K562 (cell line): Measurements from ENCODE around the gene NR3C2. TPM values are rescaled to one million over a fixed set of nuclear protein-coding genes. Genes with fewer than 3 reads are reported as not detected.
A peak's percentile ranks its signal among the peaks of the same experiment; 100 is the strongest.

ENCODE experiments used
- ATF7 ChIP-seq: fragments of 450-650 bp; IDR thresholded peaks from 2 replicates; pipeline ENCODE4 v1.7.1; 2014; ENCODE audit warnings: mild to moderate bottlenecking, moderate library complexity
- CXXC5 ChIP-seq: fragments of 250-450 bp; sonication (Bioruptor Pico); IDR thresholded peaks from 2 replicates; pipeline ENCODE4 v1.8.0; 2022; ENCODE audit warnings: inconsistent platforms, mild to moderate bottlenecking, moderate library complexity
- HMGN3 ChIP-seq: IDR thresholded peaks from 2 replicates; pipeline ENCODE4 v1.6.1; 2011; ENCODE audit warnings: borderline replicate concordance, low read depth, mild to moderate bottlenecking, mixed read lengths, low read length; ENCODE audit not compliant: insufficient read length; ENCODE audit errors: extremely low read depth
- KAT7 ChIP-seq: sonication (generic); formaldehyde crosslinking; IDR thresholded peaks from 2 replicates; pipeline ENCODE4 v1.8.0; 2022; ENCODE audit warnings: missing genetic modification reagents, mild to moderate bottlenecking, borderline replicate concordance
- MLX ChIP-seq, 2 experiments: fragments of 450-650 bp in 1 of 2; sonication (generic) in 1 of 2; formaldehyde crosslinking; conservative IDR thresholded peaks; 2 replicates each; pipeline versions ENCODE4 v1.4.0 to v1.8.1; 2020 to 2022; ENCODE audit warnings: mild to moderate bottlenecking in 1 of 2, missing genetic modification reagents in 1 of 2
- POLR2A ChIP-seq: fragments of 450-650 bp; conservative IDR thresholded peaks from 2 replicates; pipeline ENCODE4 v1.6.1; 2016
- POLR2AphosphoS5 ChIP-seq: IDR thresholded peaks from 2 replicates; pipeline ENCODE4 v1.6.1; 2011; ENCODE audit warnings: mild to moderate bottlenecking, low read depth, low read length, moderate library complexity; ENCODE audit not compliant: control insufficient read depth, insufficient read depth
- SP2 ChIP-seq: IDR thresholded peaks from 2 replicates; pipeline ENCODE4 v1.6.1; 2011; ENCODE audit warnings: mild to moderate bottlenecking, low read depth, low read length, moderate library complexity; ENCODE audit not compliant: poor library complexity, severe bottlenecking; ENCODE audit errors: extremely low read depth
- ZBTB1 ChIP-seq: sonication (generic); formaldehyde crosslinking; IDR thresholded peaks from 2 replicates; pipeline ENCODE4 v1.8.1; 2023; ENCODE audit warnings: missing genetic modification reagents, low read depth, mild to moderate bottlenecking, borderline replicate concordance
- ZBTB26 ChIP-seq: fragments of 450-650 bp; formaldehyde crosslinking; IDR thresholded peaks from 2 replicates; pipeline ENCODE4 v1.4.0; 2022; ENCODE audit warnings: missing genetic modification characterization
- ZBTB33 ChIP-seq: sonication (generic); formaldehyde crosslinking; IDR thresholded peaks from 2 replicates; pipeline ENCODE4 v1.8.1; 2023; ENCODE audit warnings: mild to moderate bottlenecking, missing genetic modification reagents
- ZNF174 ChIP-seq: fragments of 250-450 bp; sonication (Bioruptor Pico); IDR thresholded peaks from 2 replicates; pipeline ENCODE4 v1.4.0; 2020; ENCODE audit warnings: mild to moderate bottlenecking
- ZNF408 ChIP-seq: fragments of 250-450 bp; sonication (Bioruptor Pico); IDR thresholded peaks from 2 replicates; pipeline ENCODE4 v1.4.0; 2020; ENCODE audit warnings: low read depth, mild to moderate bottlenecking, moderate library complexity
- polyA plus RNA-seq, 8 experiments: library from polyadenylated mRNA; depleted of rRNA in 4 of 8; stranded (reverse) in 5 of 8; unstranded in 3 of 8; fragments of >200 nt; fragmentation: Nextera tagmentation in 2 of 8; fragmentation: Illumina TruSeq in 1 of 8; extraction: Ambion mirVana in 2 of 8; extraction: Trizol in 1 of 8; gene quantifications; 2 replicates each; pipeline versions ENCODE4 v1.2.1 to v1.2.3, GENCODE V29; 2011 to 2014; ENCODE audit warnings: inconsistent platforms in 1 of 8, missing spikeins in 1 of 8
- total RNA-seq, 7 experiments: library from RNA; depleted of rRNA in 6 of 7; stranded (reverse); fragments of >200 nt in 6 of 7; fragmentation: Illumina TruSeq in 2 of 7; extraction: Trizol in 2 of 7; gene quantifications; 2 replicates each; pipeline versions ENCODE4 v1.2.1 to v1.2.3, GENCODE V29; 2011 to 2021; ENCODE audit warnings: low replicate concordance in 1 of 7
- TF ChIP-seq, protein P1 (sequence below): fragments of 250-450 bp; sonication (Bioruptor Pico); IDR thresholded peaks from 2 replicates; pipeline ENCODE4 v1.9.0; 2021; ENCODE audit warnings: mild to moderate bottlenecking, inconsistent platforms
- TF ChIP-seq, protein P2 (sequence below): sonication (generic); formaldehyde crosslinking; IDR thresholded peaks from 2 replicates; pipeline ENCODE4 v1.8.0; 2022; ENCODE audit warnings: mild to moderate bottlenecking, missing genetic modification reagents
- TF ChIP-seq, protein P3 (sequence below): sonication (generic); formaldehyde crosslinking; IDR thresholded peaks from 2 replicates; pipeline ENCODE4 v1.8.0; 2022; ENCODE audit warnings: missing genetic modification reagents, mild to moderate bottlenecking, moderate library complexity, borderline replicate concordance

NR3C2 gene
- total and polyA plus RNA-seq, 9 of the 15 experiments (the other 6 are each of a cell fraction or from before 2014, with no cell fraction given), result 0.01 to 0.28 (median 0.16) TPM; not detected in 2

DNA sequence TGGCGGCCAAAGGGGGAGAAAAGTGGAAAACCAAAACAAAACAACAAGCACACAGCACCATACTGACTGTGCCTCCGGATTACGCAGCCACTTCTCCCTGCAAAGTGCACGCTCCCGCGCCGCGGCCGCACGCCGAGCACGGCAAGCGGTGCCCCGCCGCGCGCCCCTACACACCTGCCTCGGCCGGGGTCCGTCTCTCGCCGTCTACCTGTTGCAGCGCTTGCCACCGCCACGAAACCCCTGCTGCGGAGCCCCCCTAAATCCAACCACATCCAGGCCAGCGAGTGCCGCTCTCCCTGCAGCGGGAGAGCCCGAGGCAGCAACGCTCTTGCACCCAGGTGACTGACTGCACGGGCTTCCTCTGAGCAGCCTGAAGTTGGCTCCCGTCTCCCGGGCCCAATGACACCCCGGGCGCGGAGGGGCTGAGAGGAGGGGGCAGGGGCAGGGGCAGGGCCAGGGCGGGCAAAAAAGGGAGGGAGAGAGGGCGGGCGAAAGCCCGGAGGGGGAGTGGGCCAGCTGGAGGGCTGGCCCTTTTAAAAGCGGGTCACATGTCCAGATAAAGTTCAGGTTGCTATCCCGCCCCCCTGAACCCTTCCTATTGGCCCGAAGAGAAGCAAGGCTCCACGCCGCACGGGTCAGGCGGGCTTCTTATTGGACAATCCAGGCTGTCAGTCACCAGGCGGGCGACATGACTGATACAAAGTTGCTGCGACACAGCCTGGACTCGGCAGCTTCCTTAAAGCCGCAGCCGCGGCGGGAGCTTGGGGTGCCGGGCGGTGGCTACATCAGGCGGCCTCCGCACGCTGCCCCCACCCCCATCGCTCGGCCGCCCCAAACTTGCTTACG is at the start of gene NR3C2 (continued):
- TF ChIP-seq ZBTB33, result no peak
- TF ChIP-seq, protein P1, sequence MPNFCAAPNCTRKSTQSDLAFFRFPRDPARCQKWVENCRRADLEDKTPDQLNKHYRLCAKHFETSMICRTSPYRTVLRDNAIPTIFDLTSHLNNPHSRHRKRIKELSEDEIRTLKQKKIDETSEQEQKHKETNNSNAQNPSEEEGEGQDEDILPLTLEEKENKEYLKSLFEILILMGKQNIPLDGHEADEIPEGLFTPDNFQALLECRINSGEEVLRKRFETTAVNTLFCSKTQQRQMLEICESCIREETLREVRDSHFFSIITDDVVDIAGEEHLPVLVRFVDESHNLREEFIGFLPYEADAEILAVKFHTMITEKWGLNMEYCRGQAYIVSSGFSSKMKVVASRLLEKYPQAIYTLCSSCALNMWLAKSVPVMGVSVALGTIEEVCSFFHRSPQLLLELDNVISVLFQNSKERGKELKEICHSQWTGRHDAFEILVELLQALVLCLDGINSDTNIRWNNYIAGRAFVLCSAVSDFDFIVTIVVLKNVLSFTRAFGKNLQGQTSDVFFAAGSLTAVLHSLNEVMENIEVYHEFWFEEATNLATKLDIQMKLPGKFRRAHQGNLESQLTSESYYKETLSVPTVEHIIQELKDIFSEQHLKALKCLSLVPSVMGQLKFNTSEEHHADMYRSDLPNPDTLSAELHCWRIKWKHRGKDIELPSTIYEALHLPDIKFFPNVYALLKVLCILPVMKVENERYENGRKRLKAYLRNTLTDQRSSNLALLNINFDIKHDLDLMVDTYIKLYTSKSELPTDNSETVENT (CRISPR knock-in tag), result peak; percentile 27; the same call in 1 of the 2 replicates
- TF ChIP-seq, protein P2, sequence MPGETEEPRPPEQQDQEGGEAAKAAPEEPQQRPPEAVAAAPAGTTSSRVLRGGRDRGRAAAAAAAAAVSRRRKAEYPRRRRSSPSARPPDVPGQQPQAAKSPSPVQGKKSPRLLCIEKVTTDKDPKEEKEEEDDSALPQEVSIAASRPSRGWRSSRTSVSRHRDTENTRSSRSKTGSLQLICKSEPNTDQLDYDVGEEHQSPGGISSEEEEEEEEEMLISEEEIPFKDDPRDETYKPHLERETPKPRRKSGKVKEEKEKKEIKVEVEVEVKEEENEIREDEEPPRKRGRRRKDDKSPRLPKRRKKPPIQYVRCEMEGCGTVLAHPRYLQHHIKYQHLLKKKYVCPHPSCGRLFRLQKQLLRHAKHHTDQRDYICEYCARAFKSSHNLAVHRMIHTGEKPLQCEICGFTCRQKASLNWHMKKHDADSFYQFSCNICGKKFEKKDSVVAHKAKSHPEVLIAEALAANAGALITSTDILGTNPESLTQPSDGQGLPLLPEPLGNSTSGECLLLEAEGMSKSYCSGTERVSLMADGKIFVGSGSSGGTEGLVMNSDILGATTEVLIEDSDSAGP (CRISPR knock-in tag), result peak; percentile 61; the same call in 1 of the 2 replicates
- no peak for TF ChIP-seq MLX (CRISPR knock-in tag; conservative IDR thresholded peaks at IDR 0.05)
- no peak for TF ChIP-seq ZNF174
- no peak for TF ChIP-seq ZBTB26
- peak; percentile 76 for TF ChIP-seq POLR2A
- TF ChIP-seq ATF7, result peak; percentile 41
- TF ChIP-seq POLR2AphosphoS5, result peak; percentile 57; the same call in 1 of the 2 replicates
- TF ChIP-seq, protein P3, sequence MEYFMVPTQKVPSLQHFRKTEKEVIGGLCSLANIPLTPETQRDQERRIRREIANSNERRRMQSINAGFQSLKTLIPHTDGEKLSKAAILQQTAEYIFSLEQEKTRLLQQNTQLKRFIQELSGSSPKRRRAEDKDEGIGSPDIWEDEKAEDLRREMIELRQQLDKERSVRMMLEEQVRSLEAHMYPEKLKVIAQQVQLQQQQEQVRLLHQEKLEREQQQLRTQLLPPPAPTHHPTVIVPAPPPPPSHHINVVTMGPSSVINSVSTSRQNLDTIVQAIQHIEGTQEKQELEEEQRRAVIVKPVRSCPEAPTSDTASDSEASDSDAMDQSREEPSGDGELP, result peak; percentile 87
- 0 out of 2 replicates have a peak, but pooled peaks have one; percentile 46 for TF ChIP-seq KAT7 (CRISPR knock-in tag)
- peak; percentile 76 for TF ChIP-seq SP2
- peak; percentile 94 for TF ChIP-seq CXXC5 (CRISPR knock-in tag)
- peak; percentile 38 for TF ChIP-seq HMGN3
- no peak for TF ChIP-seq ZNF408 (CRISPR knock-in tag)
- no peak for TF ChIP-seq ZBTB1 (CRISPR knock-in tag)
